ENCODE measurements around the gene PSMA2.
A peak's percentile ranks its signal among the peaks of the same experiment; 100 is the strongest.

PSMA2 gene

DNA sequence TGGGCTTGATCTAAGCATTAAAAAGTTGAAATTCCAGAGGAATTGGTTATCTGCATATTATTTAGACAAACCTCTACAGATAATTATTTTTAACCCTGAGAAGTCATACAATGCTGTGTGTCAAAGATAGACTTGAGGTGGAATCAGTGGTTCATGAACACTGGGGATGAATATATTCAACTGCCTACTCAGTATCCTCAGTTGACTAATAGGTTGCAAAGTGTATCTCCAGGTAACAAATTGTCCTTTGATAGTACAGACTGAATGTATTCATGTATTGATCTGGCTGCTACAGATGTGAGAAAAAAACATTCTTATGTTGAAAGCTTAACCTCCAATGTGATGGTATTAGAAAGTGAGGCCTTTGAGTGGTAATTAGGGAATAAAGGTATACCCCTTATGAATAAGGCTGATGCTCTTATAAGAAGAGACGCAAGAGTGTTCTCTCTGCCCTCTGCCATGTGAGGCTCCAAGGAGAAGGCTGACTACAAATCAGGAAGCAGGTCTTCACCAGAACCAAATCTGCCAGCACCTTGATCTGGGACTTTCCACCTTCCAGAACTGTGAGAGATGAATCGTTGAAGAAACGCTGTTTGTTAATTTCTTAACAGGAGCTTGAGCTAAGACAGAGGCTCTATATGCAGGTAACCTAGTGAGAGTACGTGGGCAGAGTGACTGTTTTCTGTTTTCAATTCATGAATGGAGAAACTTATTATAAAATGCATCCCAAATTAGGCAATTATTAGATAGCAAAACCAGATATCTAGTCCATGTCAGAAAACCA, 7.7 kb upstream of the PSMA2 start:
- DNase-seq, result no peak

DNA sequence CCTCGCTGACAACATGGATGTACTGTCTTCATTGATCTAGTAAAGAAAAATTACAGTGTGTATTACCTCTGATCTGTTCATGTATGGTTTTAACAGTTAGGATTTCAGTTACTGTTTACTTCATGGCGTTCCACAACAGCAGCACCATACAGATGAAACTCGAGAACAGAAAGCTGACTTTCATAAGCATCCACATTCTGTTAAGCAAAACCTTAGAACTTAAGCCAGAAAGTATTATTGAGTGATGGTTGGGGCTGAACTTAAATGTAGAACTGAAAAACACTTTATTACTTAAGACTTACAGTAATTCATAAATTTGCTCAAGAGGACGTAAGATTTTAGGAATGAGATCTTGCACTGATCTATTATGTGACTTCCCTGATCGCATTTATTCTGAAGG, 3.9 kb upstream of the PSMA2 start:
- DNase-seq, result no peak

DNA sequence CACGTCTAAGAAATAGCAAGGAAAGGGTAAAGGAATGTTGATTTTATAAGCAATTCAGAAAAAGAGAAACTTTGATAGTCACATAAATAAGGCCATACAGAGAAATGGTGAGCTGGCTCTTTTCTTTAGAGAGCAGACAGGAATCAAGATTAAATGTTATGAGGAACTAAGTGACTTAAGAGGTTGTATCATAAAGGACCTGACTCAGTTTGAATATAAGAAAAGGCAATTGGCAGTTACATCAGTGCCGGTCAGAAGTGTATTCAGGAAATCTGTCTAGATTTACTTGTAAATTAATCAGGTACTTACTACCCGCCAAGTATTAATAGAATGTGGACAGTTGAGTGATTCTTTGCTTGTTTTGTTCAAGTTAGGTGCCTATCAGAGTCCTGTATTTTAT, 2.3 kb upstream of the PSMA2 start:
- no peak for DNase-seq

DNA sequence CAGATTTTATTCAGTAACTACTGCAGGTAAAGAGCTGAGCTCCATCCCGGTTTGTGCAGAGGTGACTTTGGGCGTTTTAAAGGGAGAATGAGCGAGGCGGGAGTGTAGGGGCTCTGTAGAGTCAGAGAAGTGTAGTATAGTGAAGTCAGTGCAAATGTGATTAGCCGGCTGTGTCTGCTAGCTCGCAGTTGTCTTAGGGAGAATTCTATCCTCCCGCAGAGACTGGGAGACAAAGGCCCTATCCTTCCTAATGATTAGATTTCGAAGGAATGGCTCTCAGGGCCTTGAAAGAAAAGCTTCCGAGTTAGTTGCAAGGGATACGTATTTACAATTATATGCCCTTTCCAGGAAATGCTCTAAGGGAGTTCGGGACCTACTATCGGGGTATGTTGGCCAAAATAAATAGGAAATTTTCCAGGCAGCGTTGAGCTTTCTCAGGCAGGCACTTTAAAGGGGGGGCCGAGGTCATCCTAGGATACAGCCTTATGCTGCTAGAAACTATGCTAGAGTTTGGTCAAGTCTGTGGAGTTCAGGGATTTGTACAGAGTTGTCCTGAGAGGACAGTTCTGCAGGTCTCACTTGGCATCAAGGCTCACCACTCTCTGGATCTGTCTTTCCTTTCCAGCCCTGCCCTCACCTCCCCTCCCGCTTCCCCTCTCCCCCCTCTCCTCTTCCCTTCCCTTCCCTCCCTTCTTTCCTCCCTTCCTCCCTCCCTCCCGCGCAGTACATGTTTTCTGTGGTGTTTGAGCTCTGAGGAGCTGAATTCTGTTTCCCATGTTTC, 1.0 kb upstream of the PSMA2 start:
- DNase-seq, result peak; percentile 27

DNA sequence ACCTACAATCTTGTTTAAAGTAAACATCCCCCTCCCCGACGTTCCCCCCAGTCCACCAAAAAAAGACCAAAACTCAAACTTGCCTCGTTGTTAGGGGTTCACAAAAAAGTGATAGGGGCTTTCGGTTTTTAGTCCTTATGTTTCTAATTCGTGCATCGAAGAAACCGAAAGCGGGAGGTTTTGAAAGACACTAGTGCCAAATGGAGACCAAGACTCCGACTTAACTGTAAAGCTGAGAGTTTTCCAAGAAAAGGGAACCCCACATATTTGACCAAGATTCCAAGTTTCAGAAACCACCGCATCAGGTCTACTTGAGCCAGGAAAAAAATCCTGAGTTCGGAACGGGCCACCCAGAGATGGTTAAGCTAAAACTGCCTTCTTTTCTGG, 534 bp downstream of the PSMA2 start:
- DNase-seq, result no peak

DNA sequence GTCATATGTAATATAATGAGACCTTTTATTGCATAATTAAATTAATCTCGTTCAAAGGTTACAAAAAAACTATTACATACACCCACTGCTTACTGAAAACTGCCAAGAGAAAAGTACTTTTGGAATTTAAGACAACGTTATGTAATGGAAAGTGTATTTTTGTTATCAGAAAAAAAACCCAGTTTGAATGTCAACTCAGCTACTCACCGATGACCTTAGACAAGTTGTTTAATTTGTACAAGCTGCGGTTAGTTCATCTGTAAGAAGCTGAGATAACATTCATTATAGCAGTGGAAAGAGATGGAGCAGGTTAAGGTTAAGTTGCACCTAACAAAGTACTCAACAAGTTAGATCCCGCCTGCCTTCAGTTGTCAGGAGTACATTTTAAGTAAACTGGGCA, 1.1 kb downstream of the PSMA2 start:
- DNase-seq, result no peak

DNA sequence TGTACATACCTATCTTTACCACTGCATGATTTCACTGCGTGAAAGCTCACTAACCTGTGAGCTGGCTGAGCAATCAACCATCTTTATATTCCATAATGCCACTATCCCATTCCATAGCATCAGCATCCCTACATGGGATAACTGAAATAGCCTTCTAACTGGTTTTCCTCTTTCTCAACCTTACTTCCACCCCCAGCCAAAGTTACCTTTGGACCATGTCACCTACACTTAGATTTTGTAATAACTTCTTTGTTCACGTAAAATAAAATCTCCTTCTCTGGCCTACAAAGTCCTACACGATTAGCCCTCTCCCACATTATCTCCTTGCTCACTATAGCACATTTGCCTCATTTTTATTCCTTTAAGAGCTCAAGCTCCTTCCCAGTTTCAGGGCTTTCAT, 2.5 kb downstream of the PSMA2 start:
- no peak for DNase-seq

DNA sequence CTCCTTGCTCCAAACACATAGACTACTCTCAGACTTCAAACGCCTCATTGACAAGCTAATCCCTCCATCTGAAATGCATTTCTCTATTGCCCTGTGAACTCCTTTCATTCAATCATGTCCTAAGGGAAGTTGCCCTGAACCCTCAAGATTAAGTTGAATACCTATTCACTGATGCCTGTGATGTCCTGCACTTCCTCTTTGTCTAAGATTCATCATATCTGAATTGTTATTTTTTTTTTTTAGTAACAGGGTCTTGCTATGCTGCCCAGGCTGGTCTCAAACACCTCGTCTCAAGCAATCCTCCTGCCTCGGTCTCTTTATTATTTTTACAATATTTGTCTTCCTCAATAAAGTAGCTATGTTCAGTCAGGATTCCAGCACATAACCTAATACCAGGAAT, 3.2 kb downstream of the PSMA2 start:
- no peak for DNase-seq

DNA sequence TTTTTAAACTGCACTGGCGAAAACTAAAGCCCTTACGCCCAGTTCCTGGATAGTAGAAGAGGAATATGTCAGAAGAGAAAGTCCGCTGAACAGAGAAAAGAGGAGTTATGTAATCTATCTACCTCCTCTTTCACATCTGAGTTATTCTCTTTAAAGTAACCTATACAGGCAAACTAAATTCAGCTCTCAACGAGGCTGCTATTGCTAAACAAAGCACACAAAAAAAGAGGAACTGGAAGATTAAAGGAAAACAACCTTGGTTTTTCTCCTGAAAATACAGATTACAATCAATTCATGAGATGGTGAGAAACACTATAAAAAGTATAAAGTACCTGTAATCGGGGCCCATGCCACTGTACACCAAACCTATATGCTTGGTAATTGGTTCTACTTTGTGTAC, 5.8 kb downstream of the PSMA2 start:
- DNase-seq, result no peak

DNA sequence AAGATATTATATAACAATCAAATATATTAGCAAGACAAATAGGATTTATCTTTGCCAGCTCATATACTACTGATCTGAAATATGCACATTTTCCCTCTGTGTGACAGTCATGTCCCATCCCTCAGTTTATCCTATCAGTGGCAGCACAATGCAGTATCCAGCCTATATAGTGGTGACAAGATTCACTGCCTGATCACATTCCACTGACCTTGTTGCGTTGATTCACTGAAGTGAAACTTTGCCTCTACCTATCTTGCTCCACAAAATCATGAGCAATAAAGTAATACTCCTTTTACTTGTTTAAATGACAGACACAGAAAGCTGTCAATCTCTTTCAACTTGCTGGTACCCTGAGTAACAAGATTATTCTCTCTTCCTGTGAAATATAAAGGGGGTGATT, 6.3 kb downstream of the PSMA2 start:
- no peak for DNase-seq

DNA sequence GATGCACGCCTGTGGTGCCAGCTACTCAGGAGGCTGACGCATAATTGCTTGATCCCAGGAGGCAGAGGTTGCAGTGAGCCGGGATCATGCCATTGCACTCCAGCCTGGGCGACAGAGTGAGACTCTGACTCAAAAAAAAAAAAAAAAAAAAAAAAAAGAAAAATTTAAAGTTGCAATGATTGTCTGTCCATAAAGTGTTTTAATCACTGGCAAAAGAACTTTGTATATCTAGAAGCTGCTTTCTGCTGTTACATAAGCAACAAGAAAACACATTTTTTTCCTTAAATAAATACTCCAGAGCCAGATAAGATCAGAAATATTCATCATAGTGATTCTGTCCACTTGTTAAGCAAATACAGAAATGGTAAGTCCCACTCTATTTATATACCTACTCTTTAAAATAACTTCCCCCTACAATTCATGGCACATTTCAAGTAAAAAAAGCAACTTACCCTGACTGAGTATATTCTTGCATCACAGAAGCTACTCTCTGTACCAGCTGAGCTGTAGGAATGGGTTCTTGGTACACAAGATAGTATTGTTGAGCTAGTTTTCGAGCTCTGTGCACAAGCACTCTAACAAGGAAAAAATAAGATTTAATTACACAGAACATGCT, 7.6 kb downstream of the PSMA2 start:
- no peak for DNase-seq

DNA sequence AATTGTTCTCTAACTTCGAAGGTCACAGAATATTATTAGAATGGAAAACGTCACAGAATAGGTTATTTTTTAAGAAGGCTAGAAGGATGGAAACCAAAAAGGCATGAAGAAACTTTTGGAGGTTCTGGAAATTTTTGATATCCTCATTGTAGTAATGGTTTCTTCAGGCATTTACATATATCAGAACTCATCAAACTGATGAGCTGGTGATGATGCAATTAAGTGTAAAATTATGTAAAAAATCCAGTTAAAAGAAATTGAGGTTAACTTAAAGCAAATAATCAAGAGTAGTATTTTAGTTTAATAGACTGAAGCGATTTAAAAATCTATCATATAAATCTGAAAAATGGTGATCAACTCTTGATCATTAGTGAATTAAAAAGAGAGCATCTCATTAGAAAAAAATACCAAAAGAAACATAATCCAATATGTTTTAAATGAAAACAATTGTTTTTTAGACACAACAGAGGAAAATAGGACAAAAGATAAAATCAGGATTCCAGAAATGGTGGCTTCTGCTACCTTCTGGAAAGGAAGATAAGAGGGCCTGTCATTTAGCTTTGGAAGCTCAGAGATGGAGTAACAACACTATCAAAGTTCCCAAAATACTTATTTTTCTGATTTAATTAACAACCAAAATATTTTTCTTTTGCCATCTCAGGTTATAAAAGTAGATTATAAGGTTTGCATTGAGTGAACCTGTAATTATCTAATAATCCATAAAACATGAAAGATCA, 9.8 kb downstream of the PSMA2 start:
- DNase-seq, result no peak

DNA sequence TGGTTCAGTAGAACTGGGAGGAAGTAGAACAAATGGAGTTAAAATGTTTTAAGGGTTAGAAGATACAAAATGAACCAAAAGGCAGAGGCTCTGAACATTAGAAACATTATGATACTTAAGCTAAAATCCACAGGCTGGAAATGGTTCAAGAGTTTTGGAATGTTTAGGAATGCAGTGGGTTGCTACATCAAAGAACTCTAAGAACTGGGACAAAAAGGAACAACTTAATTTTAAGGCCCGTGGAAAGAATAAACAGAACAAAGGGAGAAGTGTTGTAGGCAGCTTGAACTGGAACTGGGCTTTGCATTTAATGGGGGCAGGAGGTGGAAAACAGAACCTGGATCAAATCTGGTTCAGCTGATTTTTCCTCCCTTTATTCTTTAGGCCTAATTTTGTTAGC, 16.6 kb downstream of the PSMA2 start:
- DNase-seq, result no peak

DNA sequence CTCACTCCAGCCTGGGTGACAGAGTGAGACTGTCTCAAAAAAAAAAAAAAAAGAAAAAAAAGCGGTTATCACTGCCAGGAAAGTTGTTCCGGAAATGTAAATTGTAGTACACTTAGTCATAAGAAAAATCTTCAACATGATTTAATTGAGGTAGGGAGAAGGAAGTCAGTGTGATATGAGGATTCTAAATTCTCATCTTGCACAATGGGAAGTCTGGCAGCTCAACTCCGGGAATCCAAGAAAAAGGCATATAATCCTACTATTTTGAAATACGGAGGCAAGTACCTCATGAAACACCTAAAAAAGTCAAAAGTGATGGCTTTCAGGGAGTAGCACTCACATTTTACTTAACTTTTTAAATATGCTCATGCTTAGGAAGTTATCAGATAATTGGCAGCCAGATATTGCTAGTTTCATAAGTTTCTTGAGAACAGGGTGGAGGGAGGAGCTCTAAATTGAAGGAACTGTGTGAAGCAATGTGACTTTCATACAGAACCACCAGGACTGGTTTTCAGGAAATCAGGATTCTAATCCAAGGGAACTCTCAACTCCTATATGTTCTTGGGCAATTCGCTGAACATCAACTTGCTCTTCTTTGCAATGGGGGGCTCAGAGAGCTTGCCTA, 17.4 kb downstream of the PSMA2 start:
- DNase-seq, result no peak

DNA sequence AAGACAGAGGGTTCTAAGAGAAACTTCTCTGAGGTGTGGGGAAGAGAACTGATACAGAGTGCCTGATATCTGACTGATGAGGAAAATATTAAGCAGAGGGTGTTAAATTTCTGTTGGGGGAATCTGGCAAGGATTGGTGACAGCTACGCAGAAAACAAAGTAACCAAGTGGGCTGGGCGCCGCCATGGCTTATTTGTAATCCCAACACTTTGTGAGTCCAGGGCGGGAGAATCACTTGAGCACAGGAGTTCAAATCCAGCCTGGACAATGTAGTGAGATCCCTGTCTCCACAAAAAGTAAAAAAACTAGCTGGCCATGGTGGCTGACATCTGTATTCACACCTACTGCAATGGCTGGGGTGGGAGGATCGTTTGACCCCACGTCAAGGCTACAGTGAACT, 18.0 kb downstream of the PSMA2 start:
- DNase-seq, result no peak

DNA sequence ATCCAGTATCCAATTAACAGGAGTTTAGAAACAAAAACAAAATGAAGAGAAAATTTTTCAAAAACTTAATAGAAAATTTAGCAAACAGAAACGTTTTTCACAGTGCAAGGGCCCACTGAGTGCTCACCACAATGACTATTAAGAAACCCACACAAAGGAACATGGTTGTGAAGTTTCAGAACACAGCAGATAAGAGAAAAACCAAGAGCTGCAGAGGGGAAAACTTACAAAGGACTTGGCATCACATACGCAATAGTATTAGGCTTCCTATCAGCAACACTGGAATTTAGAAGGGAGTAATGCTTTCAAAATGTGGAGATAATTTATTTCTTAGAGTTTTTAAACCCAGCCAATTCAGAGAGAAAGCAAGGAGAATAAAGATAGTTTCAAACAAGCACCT, 18.4 kb downstream of the PSMA2 start:
- DNase-seq, result no peak

DNA sequence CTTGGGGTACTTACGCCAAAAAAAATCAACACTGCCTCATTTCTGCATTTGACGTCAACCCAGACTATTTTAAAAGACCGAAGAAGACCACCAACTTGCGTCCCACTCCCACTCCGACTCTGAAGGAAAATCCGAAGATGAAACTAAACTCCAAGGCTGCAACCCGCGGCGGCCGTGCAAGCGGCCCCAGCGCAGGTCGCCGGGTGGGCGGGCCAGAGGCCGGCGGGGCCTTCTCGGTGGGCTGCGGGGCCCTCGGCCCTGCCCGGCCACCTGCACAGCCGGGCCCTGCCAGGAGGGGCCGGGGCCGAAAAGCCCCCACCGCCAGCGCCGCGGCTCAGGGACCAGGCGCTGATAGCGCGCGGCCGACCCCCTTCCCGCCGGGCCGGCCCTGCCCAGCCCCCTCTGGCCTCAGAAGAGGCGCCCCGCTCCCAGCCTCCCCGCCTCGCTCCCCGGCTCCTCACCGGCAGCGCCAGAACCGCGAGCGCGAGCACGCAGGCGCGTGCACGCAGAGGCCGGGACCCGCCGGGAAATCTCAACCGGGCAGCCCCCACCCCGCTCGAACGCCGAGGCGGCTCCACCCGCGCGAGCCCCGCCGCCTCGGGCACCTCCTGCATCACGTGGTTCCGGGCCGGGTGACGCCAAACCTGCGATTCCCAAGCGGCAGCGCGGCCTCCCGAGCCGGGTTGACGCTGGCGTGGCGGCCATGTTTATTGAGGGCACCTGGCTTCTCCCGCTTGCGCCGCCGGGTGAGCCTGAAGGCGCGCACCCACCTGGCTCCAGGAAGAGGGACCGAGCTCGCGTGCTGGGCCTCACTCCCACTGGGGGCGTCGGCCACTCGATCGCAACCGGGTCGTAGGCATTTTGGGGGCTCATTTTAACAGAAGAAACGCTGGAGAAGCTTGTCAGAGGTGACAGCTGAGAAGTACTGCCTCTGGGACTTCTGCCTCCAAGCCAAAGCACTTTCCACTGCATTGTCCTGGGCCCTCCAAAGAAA, 20.2 kb downstream of the PSMA2 start, which contains the start of gene C7orf25:
C7orf25 (minus strand) TSS at position 617 of the 994 bp plus-strand sequence. CDS start 1,170 bp downstream, outside the sequence.
- peak; percentile 61 for DNase-seq

DNA sequence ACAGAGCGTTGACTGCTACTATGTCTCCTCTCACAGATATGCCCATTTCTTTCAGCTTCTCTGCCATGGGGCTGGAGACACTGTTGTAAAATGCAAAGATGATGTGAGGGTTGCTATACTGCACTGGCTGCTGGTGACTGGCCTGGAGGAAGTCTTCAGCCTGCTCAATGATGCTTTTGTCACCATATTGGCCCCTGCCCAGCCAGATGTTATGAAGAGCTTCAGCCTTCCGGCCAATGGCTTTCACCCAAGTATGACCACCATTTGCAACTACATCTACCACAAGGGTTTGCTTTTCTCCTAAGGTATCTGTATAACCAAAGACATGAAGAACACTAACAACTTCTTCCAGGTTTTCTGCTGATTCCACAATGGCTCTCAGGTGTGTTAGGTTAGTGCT, 21.7 kb downstream of the PSMA2 start:
- DNase-seq, result no peak

DNA sequence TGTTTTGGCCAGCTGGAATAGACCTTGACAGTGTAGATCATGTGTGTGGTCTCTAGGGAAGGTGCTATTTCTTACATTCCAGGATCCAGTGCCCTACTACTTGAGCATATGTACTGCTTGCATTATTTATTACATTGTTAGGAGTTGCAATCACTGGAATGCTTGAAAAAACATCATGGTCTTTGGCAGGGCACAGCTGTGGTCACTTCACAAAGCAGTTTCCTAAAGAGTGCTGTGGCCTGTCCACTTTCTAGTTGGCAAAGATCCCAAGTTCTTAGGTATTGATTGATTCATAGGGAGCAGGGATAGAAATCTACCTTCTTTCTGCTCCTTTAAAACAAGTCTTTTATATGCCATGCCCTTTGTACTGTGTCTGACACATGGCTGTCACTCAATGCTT, 24.7 kb downstream of the PSMA2 start:
- DNase-seq, result no peak

DNA sequence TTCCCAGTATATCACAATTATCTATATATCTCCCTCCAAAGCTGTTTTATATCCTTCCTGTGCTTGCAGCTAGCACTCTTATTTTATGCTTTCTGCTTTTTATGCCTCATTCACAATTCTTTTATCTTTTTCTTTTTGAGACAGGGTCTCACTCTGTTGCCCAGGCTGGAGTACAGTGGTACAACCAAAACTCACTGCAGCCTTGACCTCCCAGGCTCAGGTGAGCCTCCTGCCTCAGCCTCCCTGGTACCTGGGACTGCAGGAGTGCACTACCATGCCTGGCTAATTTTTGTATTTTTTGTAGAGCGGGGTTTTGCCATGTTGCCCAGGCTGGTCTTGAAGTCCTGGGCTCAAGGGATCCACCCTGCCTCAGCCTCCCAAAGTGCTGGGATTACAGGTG, 25.8 kb downstream of the PSMA2 start:
- no peak for DNase-seq

DNA sequence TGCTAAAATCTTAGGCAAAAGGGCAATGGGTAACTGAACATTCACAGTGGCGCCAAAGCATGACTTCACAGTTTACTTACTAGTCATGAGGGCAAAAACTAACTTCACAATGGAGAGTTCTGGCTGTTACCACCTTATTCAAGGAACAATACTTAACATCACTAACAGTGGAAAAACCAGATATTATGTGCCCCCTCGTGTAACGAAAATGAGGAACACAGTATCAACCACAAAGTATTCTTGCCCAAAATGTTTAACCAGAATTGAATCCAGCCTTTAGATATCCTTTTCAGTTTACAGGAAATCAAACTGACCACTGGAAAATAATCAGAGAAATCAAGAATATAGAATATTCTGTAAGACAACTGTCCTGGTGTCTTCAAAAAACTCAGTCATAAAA, 29.6 kb downstream of the PSMA2 start:
- no peak for DNase-seq

DNA sequence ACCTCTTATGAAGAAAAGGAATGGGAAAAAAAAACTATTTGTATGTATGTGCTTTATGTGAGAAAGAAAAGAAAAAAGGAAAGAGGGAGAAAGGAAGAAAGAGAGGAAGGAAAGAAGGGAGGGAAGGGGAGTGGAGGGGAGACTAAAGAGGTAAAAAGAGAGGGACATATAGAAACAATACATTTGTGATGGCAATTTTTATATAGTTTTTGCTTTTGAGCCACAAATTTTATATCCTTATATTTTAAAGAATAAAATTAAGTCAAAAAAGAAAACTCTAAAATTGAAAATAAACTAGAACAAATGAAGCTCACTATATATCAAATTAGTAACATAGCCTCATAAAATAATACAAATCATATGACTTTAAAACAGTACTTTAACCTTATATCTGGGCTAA, 31.1 kb downstream of the PSMA2 start:
- no peak for DNase-seq
